Endothelial cell of umbilical vein (primary cell): ENCODE measurements around the gene NDC80.

ENCODE experiments used
- EZH2 ChIP-seq: IDR thresholded peaks from 2 replicates; pipeline ENCODE4 v1.6.1; 2012; ENCODE audit warnings: borderline replicate concordance, low read depth, mild to moderate bottlenecking, moderate library complexity, low read length, inconsistent platforms; ENCODE audit not compliant: severe bottlenecking
- TF ChIP-seq, protein P1 (sequence below), 2 donors: IDR thresholded peaks; 1 replicate in 1 of 2; 2 replicates in 1 of 2; pipeline ENCODE4 v1.5.1; 2011; ENCODE audit warnings: low read length in 2 of 2, mild to moderate bottlenecking in 2 of 2, moderate library complexity in 2 of 2, control low read depth in 1 of 2, inconsistent platforms in 1 of 2, low read depth in 1 of 2; ENCODE audit not compliant: insufficient read depth in 1 of 2; ENCODE audit errors: extremely low read depth in 1 of 2

DNA sequence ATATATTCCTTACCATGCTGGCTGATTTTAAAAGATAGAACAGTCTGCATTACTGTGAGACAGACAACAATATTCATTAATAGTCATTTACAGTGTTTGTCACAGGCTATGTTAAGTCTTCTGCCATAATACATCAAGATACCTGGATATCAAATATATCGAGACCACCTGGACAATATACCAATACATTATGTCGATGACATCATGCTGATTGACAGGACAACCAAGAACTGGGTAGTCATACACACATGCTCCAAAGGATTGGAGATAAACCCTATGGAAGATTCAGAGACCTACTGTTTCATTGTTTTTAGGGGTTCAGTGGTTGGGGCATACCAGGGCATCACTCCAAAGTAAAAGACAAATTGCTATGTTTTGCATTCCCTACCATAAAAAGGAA is 57.6 kb downstream of the NDC80 start:
- TF ChIP-seq, protein P1, sequence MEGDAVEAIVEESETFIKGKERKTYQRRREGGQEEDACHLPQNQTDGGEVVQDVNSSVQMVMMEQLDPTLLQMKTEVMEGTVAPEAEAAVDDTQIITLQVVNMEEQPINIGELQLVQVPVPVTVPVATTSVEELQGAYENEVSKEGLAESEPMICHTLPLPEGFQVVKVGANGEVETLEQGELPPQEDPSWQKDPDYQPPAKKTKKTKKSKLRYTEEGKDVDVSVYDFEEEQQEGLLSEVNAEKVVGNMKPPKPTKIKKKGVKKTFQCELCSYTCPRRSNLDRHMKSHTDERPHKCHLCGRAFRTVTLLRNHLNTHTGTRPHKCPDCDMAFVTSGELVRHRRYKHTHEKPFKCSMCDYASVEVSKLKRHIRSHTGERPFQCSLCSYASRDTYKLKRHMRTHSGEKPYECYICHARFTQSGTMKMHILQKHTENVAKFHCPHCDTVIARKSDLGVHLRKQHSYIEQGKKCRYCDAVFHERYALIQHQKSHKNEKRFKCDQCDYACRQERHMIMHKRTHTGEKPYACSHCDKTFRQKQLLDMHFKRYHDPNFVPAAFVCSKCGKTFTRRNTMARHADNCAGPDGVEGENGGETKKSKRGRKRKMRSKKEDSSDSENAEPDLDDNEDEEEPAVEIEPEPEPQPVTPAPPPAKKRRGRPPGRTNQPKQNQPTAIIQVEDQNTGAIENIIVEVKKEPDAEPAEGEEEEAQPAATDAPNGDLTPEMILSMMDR (IDR thresholded peaks at IDR 0.05; ENCODE audit: extremely low read depth in 1 of 2, insufficient read depth in 1 of 2, low read depth in 1 of 2, low read length in 2 of 2) = no peak
- no peak for TF ChIP-seq EZH2
